Measurements from ENCODE around the gene PCSK2. TPM values are rescaled to one million over a fixed set of nuclear protein-coding genes. Genes with fewer than 3 reads are reported as not detected.

PCSK2 gene
- total and polyA plus RNA-seq, 2 of the 8 experiments (the other 6 are each of a cell fraction or from before 2014, with no cell fraction given), result 1.9 to 4.2 TPM

DNA sequence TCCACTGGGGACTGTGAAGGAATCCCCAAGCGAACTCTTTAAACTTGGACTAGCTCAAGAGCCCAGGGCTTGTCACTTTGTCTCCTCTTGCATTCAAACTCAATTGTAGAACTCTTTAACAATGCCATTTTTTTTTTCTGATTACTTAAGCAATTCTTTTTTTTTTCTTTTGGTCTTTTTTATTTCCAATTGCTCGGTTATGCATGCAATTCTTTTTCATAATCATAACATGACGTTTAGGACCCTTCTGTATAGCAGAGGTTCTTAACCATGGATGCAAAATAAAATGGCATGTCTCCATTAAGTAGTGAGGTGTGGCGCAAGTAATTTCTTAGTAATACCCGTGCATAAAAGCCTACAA lies 304.8 kb downstream of the PCSK2 start:
- no peak overlapping the region for H2BK15ac ChIP-seq (ENCODE audit: low read length)
- H3K56ac ChIP-seq (replicated peaks; ENCODE audit: insufficient read length, low read depth, low read length), result no peak overlapping the region
- H3K79me2 ChIP-seq (ENCODE audit: control insufficient read depth in 1 of 2, insufficient read depth in 2 of 2, low read length in 2 of 2), result no peaks in the 10 kb centered on the region
- CTCF ChIA-PET (ENCODE audit: partially characterized antibody), result interaction anchor here (0.6 to 1.4 kb wide), 7 partner anchors 10 to 1297 kb away, joined by 3 to 4 read pairs (median 3); no protein-coding TSS in a partner anchor
- FAIRE-seq (no peak), DNase-seq (ENCODE audit: low read depth in 1 of 2, low spot score in 2 of 2) (no peak)
- peaks cover 2 to 17% (median 11%) of the 10 kb centered on the region in 4 experiments for H3K27me3 ChIP-seq (replicated peaks in 1 of 4; ENCODE audit: control insufficient read depth in 3 of 4, extremely low read depth in 1 of 4, insufficient read depth in 3 of 4, low read length in 3 of 4)
- H3K9me3 ChIP-seq (ENCODE audit: insufficient read depth in 2 of 2, low read depth in 1 of 2, low read length in 1 of 2), result no peaks in the 10 kb centered on the region
- H3K23me2 ChIP-seq (ENCODE audit: low read depth, low read length), result peaks cover 6% of the 10 kb centered on the region; the same call in 1 of the 2 replicates
- no peaks in the 10 kb centered on the region for H3K79me1 ChIP-seq (ENCODE audit: low read depth, low read length)
- POLR2A ChIA-PET (ENCODE audit: partially characterized antibody), result interaction anchor here (0.7 to 2.3 kb wide), 18 partner anchors 8 to 220 kb away, joined by 3 to 14 read pairs (median 4); partner anchors contain the start of gene DSTN
- H3K4me1 ChIP-seq (replicated peaks in 1 of 4; ENCODE audit: control insufficient read depth in 3 of 4, insufficient read depth in 4 of 4, low read length in 3 of 4), result peaks cover 5 to 12% (median 9%) of the 10 kb centered on the region in 4 experiments
- no peak overlapping the region for H2AK5ac ChIP-seq (ENCODE audit: low read depth, low read length)
- no peaks in the 10 kb centered on the region for H4K20me1 ChIP-seq (replicated peaks in 1 of 2; ENCODE audit: control insufficient read depth in 1 of 2, insufficient read depth in 2 of 2, low read length in 2 of 2)
- H3K27ac ChIP-seq (ENCODE audit: low read depth, low read length), result peak overlapping the region; percentile 63; the same call in 1 of the 2 replicates
- no peak overlapping the region for H3K4ac ChIP-seq (replicated peaks; ENCODE audit: insufficient read length, low read depth, low read length)
- no peak overlapping the region for H2BK120ac ChIP-seq (replicated peaks; ENCODE audit: low read depth, low read length)
- H4K8ac ChIP-seq (ENCODE audit: extremely low read depth, insufficient read depth, low read length), result no peak overlapping the region
- H3K23ac ChIP-seq (ENCODE audit: insufficient read length), result no peak overlapping the region
- H3K14ac ChIP-seq (ENCODE audit: insufficient read length), result no peak overlapping the region
- 0 out of 2 replicates have a peak overlapping the region, but pooled peaks have one; percentile 40 for H2BK12ac ChIP-seq (ENCODE audit: low read depth, low read length)
- H3K4me3 ChIP-seq (ENCODE audit: extremely low read depth in 1 of 4, insufficient read depth in 2 of 4, low read depth in 3 of 4, low read length in 4 of 4), result peak overlapping the region; percentile 46 to 67 (median 52)
- H2BK20ac ChIP-seq (ENCODE audit: low read length), result no peak overlapping the region
- H4K5ac ChIP-seq (ENCODE audit: insufficient read length, low read depth, low read length), result no peak overlapping the region
- 55% methylated on average over 5 of the region's 5 CpGs; no CpG with 5 or more reads in 1 of the 2 experiments for WGBS, 2 experiments (ENCODE audit: extremely low coverage in 1 of 2, insufficient coverage in 1 of 2, insufficient read length in 1 of 2, insufficient replicate concordance in 2 of 2, low coverage in 1 of 2, low lambda C conversion rate in 2 of 2, missing lambda C conversion rate in 1 of 2)
- peak overlapping the region; percentile 78 to 90 for H3K4me2 ChIP-seq (ENCODE audit: insufficient read depth in 1 of 2, low read depth in 2 of 2, low read length in 2 of 2)
- H3K18ac ChIP-seq (ENCODE audit: extremely low read depth, low read length), result peak overlapping the region; percentile 85; the same call in 1 of the 2 replicates
- peak overlapping the region; percentile 42; the same call in 1 of the 2 replicates for H2BK5ac ChIP-seq (ENCODE audit: low read depth, low read length)
- H3K9ac ChIP-seq (replicated peaks in 1 of 4; ENCODE audit: extremely low read depth in 1 of 4, low read depth in 3 of 4, low read length in 3 of 4), result peak overlapping the region; percentile 39 to 81 (median 69); a peak in 6 of 7 replicates
- peak overlapping the region; percentile 93 for H2AFZ ChIP-seq (ENCODE audit: low read length)
- peak overlapping the region; percentile 29 for H4K91ac ChIP-seq (replicated peaks; ENCODE audit: insufficient read length, low read length)
- H3K36me3 ChIP-seq (ENCODE audit: control insufficient read depth in 2 of 4, insufficient read depth in 4 of 4, low read length in 3 of 4), result no peaks in the 10 kb centered on the region
- no peak for TF ChIP-seq HDAC2 (IDR thresholded peaks at IDR 0.05; ENCODE audit: borderline replicate concordance in 1 of 2, low read depth in 2 of 2, low read length in 2 of 2)
- TF ChIP-seq BACH1 (IDR thresholded peaks at IDR 0.05; ENCODE audit: low read length), result 0 out of 2 replicates have a peak, but pooled peaks have one; percentile 29

Data from H1 (cell line).